HG03108 (cell line): Measurements from ENCODE around the gene HOOK1.
"Not testable (repeated sequence)": the region's sequence is repeated elsewhere in the genome, so short reads cannot be mapped to it uniquely, and the experiment has no call there.

Source experiments
- ATAC-seq: cut with Tn5 transposase; IDR thresholded peaks from one replicate; pipeline ENCODE4 v1.9.1; 2021; ENCODE audit warnings: moderate library complexity; ENCODE audit not compliant: unreplicated experiment

HOOK1 gene

GRCh38 chr1:59819566-59820438, 5.1 kb downstream of the HOOK1 start:
- no peak for ATAC-seq

GRCh38 chr1:59827055-59827643, 12.4 kb downstream of the HOOK1 start:
- ATAC-seq: no peak

GRCh38 chr1:59828160-59828559, 13.4 kb downstream of the HOOK1 start:
- no peak for ATAC-seq

DNA sequence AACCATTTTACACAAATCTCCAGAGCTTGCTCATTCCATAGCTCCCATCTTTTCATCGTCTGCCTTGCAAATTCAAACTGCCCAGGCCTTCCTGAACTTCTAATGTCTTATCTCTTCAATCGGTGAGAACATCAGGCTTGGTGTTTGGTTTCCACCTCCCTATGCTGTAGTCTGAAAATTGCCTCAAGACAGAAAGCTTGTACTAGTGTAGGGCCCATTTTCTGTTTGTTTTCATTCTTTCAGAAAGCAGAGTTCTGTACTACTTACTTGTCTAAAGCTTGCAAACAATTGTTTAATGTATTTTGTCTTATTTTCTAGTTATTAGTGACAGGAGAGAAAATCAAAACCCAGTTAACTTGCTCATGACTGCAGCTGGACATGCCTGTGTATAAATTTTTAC, 16.8 kb downstream of the HOOK1 start:
- ATAC-seq: no peak

DNA sequence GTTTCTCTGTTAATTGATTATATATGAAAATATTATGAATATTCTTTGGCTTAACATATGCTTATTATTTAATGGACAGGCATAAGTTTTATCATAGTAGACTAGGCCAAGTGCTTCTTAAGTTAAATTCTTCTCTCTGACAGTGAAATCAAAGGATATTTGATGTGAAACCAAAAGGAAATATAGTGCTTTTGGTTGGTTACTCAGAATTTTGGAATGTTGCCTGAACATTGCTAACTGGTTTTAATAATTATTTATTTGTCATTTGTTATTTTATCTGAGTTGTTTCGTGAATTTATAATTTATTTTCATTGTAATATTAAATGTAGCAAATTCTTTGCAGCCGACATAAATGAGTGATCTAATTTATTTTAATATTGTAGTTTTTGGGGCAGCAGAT, 18.3 kb downstream of the HOOK1 start:
- no peak for ATAC-seq

GRCh38 chr1:59833991-59834390, 19.2 kb downstream of the HOOK1 start:
- ATAC-seq: no peak

- ATAC-seq: not testable (repeated sequence)
Observed at GRCh38 chr1:59837857-59838256, 23.1 kb downstream of the HOOK1 start.

GRCh38 chr1:59845091-59845490, 30.3 kb downstream of the HOOK1 start:
- ATAC-seq: no peak

DNA sequence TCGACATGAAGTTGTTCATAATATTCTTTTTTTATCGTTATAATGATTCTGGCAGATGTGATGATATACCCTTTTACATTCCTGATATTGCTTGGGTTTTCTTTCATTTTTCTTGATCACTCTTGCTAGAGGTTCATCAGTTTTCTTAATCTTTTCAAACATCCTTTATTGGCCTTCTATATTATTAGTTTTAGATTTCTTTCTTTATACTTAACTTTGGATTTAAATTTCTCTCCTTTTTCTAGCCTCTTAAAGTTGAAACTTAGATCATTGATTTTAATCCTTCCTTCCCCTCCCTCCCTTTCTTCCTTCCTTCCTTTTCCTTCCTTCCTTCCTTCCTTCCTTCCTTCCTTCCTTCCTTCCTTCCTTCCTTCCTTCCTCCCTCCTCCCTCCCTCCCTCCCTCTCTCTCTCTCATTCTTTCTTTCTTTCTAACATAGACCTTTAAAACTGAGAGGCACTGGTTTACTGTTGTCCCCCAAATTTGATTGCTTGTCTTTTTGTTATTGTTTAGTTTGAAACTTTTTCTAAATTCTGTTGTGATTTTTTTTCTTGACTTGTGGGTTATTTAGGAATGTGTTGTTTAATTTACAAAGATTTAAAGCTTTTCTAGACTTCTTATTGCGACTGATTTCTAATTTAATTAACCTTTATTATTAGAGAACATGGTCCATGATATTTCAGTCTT, 31.6 kb downstream of the HOOK1 start:
- no peak for ATAC-seq

GRCh38 chr1:59846895-59847282, 32.1 kb downstream of the HOOK1 start:
- no peak for ATAC-seq

DNA sequence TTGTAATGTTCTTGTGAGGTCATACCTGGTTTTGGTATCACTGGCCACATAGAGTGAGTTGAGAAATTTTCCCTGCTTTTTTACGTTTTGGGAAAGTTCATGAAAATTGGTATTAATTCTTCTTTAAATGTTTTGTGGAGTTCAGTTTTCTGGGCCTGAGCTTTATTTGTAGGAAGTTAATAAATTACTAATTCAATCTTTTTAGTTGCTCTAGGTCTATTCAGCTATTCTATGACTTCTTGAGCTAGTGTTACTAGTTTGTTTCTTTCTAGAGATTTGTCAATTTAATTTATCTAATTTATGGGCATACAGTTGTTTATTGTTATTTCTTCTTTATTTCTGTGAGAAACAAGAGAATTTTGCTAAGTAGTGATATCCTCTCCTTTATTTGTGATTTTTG, 37.4 kb downstream of the HOOK1 start:
- no peak for ATAC-seq

DNA sequence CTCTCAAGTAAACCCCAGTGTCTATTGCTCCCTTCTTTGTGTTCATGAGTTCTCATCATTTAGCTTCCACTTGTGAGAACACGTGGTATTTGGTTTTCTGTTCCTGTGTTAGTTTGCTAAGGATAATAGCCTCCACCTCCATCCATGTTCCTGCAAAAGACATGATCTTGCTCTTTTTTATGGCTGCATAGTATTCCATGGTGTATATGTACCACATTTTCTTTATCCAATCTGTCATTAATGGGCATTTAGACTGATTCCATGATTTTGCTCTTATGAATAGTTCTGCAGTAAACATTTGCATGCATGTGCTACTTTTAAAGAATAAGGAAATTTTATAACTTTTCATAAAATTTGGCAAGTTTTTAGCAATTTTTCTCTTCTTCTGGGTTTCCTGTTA, 40.5 kb downstream of the HOOK1 start:
- not testable (repeated sequence) for ATAC-seq

GRCh38 chr1:59856725-59857338, 42.1 kb downstream of the HOOK1 start:
- ATAC-seq: no peak

DNA sequence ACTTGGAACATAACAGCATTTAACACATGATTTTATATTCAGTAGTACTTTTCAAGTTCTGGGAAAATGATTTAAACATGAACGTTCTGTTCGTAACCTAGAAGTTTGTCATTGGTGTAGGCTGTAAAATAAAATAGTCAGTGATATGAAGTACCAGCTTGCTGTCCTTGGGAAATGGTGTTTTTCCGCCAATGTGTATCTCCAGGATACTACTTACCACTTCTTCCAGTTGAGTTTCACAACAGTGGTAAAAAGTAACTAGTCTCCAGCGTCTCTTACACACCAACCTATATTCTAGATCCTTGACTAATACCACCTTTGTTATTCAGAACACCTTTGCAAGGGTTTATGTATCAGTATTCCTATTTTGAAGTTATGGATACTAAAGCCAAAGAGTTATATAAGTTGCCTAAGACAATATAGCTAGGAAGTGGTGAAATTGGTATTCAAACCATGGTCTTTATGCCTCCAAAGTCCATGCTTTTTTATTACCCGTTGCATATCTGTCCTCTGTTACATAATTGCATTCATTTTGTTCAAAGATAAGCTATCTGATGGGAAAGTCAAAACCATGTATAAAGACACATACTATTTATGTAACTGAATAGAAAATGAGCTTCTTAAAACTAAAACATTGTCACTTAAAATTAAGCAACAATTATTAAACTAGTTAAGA, 43.1 kb downstream of the HOOK1 start:
- no peak for ATAC-seq

DNA sequence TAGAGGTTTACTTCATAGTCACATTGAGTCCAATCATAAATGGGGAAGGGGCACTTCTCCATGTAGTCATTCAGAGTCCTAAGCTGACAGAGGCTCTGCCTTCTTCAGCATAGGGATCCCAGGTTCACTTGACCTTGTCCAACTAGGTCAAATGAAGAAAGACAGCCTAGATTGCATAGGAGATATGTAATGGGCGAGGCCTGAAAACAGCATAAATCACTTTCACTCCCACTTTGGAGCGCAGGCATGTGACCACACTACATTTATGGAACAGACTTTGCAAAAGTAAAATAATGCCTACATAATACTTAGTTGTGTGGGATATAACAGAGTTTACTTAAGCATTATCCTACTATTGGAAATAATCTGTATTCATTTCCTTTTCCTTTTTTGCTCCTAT, 51.7 kb downstream of the HOOK1 start:
- ATAC-seq: no peak

GRCh38 chr1:59871746-59872145, 57.0 kb downstream of the HOOK1 start:
- no peak for ATAC-seq

DNA sequence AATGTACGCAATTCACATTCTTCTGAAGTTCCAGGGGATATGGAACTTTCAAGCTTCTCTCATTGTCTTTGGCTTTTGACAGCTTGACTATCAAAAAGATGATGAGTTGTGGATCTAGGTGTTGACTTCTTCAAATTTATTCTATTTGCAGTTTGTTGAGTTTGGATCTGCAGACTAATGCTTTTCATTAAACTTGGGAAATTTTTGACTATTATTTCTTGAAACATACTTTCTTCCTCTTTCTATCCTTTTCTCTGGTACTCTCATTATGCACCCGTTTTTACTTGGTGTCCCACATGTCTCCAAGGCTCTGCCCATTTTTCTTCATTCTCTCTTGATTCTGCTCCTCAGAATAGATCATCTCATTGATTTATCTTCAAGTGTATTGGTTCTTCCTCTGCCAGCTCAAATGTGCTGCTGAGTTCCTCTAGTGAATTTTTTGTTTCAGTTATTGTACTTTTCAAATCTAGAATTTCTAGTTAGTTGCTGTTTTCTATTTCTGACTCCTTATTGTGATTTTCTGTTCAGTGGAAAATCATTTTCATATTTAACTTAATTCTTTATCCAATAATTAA, 62.4 kb downstream of the HOOK1 start:
- ATAC-seq: no peak

DNA sequence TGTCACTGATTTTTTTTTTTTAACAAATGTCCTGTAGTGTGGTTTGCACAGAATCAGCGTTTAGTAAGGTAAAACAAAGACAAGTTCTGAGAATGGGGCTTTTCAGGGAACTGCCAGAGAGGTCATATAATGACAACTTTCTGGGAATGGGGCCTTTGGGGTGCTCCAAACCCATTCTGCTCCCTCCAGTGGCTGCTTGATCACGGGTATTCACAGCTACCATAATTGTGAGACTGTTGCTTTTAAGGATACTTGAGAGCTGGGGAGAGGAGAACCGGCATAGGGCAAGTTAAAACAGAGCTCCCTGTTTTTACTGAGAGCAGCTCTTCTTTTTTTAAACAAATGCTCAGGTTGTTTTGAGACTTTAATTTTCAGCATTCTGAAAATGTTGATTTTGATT, 63.6 kb downstream of the HOOK1 start:
- ATAC-seq: no peak

DNA sequence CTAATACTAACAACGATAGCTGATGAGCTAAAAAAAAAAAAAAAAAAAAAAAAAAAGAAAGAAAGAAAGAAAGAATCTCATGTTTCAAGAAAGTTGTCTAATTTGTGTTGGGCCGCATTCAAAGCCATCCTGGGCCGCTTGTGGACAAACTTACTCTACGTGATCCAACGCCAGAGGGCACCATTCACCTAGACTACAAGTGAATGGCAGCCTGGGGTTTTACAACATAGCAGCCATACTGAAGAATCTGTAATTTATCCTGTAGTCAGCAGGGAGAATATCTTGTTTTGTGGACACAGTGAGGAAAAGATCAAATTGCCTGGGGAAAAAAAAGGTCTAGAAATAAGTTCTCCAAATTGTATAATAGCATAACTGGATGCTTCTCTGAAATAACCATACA, 64.8 kb downstream of the HOOK1 start:
- no peak for ATAC-seq

GRCh38 chr1:59879996-59880505, 65.3 kb downstream of the HOOK1 start:
- ATAC-seq: no peak
